ENCODE measurements around the gene FCRL2.

DNA sequence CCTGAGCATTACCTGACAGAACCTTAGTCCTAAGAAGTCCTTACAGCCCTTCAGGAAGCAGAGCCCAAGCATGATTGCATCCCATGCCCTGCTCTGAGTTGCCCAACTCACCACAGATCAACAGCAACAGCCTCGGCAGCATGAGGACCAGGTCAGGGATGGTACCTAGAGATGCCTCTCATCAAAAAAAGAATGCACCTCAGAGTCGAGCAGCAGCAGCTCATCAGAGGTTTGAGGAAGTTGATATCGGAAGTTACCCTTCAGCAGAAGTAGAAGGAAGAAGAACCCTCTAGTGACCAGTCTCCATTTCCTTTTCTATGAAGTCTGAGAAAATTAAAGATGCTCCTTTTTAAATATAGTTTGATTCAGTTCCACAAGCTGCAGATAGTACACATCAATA lies 43.0 kb upstream of the FCRL2 start, which contains the start of gene FCRL1:
- no peak for TF ChIP-seq EZH2phosphoT487 (IDR thresholded peaks at IDR 0.05; ENCODE audit: low read depth, severe bottlenecking, unreplicated experiment)
- TF ChIP-seq, protein P1, sequence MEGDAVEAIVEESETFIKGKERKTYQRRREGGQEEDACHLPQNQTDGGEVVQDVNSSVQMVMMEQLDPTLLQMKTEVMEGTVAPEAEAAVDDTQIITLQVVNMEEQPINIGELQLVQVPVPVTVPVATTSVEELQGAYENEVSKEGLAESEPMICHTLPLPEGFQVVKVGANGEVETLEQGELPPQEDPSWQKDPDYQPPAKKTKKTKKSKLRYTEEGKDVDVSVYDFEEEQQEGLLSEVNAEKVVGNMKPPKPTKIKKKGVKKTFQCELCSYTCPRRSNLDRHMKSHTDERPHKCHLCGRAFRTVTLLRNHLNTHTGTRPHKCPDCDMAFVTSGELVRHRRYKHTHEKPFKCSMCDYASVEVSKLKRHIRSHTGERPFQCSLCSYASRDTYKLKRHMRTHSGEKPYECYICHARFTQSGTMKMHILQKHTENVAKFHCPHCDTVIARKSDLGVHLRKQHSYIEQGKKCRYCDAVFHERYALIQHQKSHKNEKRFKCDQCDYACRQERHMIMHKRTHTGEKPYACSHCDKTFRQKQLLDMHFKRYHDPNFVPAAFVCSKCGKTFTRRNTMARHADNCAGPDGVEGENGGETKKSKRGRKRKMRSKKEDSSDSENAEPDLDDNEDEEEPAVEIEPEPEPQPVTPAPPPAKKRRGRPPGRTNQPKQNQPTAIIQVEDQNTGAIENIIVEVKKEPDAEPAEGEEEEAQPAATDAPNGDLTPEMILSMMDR (IDR thresholded peaks at IDR 0.05; ENCODE audit: poor library complexity): no peak
